Measurements from ENCODE around the gene ACTL8.

Gene ACTL8

GRCh38 chr1:17816511-17816910 lies 61.4 kb downstream of the ACTL8 start:
- no peaks in the 10 kb centered on the region for H3K27me3 ChIP-seq (ENCODE audit: low read depth, low read length)
- H3K9ac ChIP-seq (ENCODE audit: low read length) = no peak overlapping the region
- no peaks in the 10 kb centered on the region for H3K4me1 ChIP-seq (ENCODE audit: low read length)
- H3K27ac ChIP-seq (ENCODE audit: low read length) = no peak overlapping the region
- TF ChIP-seq EZH2phosphoT487 (IDR thresholded peaks at IDR 0.05; ENCODE audit: low read depth) (no peak), CTCF (IDR thresholded peaks at IDR 0.05; ENCODE audit: low read depth, low read length) (no peak)
- no peak overlapping the region for H3K4me3 ChIP-seq (ENCODE audit: low read length)
- H4K20me1 ChIP-seq (ENCODE audit: insufficient read depth, low read length) = no peaks in the 10 kb centered on the region
- H2AFZ ChIP-seq (ENCODE audit: low read depth, low read length) = no peak overlapping the region
- no peaks in the 10 kb centered on the region for H3K9me3 ChIP-seq (ENCODE audit: insufficient read depth, low read length)
- no peak overlapping the region for H3K4me2 ChIP-seq (ENCODE audit: low read length)
- H3K79me2 ChIP-seq (ENCODE audit: low read length) = no peaks in the 10 kb centered on the region
- H3K36me3 ChIP-seq (replicated peaks; ENCODE audit: low read depth, low read length) = no peaks in the 10 kb centered on the region

GRCh38 chr1:17819129-17819802 lies 64.1 kb downstream of the ACTL8 start:
- Histone ChIP-seq H3K4me1 (ENCODE audit: low read length) (no peaks in the 10 kb centered on the region), H3K79me2 (ENCODE audit: low read length) (no peaks in the 10 kb centered on the region), H2AFZ (ENCODE audit: low read depth, low read length) (no peak overlapping the region), H3K9me3 (ENCODE audit: insufficient read depth, low read length) (no peaks in the 10 kb centered on the region), H3K27ac (ENCODE audit: low read length) (no peak overlapping the region), H3K27me3 (ENCODE audit: low read depth, low read length) (no peaks in the 10 kb centered on the region), H3K9ac (ENCODE audit: low read length) (no peak overlapping the region), H3K4me3 (ENCODE audit: low read length) (no peak overlapping the region), H4K20me1 (ENCODE audit: insufficient read depth, low read length) (no peaks in the 10 kb centered on the region), H3K36me3 (replicated peaks; ENCODE audit: low read depth, low read length) (no peaks in the 10 kb centered on the region), H3K4me2 (ENCODE audit: low read length) (no peak overlapping the region)
- TF ChIP-seq CTCF (IDR thresholded peaks at IDR 0.05; ENCODE audit: low read depth, low read length) (no peak), EZH2phosphoT487 (IDR thresholded peaks at IDR 0.05; ENCODE audit: low read depth) (no peak)

GRCh38 chr1:17820198-17820597 lies 65.1 kb downstream of the ACTL8 start:
- no peaks in the 10 kb centered on the region for H4K20me1 ChIP-seq (ENCODE audit: insufficient read depth, low read length)
- H2AFZ ChIP-seq (ENCODE audit: low read depth, low read length) = no peak overlapping the region
- H3K36me3 ChIP-seq (replicated peaks; ENCODE audit: low read depth, low read length) = no peaks in the 10 kb centered on the region
- H3K79me2 ChIP-seq (ENCODE audit: low read length) = no peaks in the 10 kb centered on the region
- TF ChIP-seq CTCF (IDR thresholded peaks at IDR 0.05; ENCODE audit: low read depth, low read length) (no peak), EZH2phosphoT487 (IDR thresholded peaks at IDR 0.05; ENCODE audit: low read depth) (no peak)
- H3K27ac ChIP-seq (ENCODE audit: low read length) = no peak overlapping the region
- no peak overlapping the region for H3K9ac ChIP-seq (ENCODE audit: low read length)
- no peaks in the 10 kb centered on the region for H3K27me3 ChIP-seq (ENCODE audit: low read depth, low read length)
- no peak overlapping the region for H3K4me3 ChIP-seq (ENCODE audit: low read length)
- no peaks in the 10 kb centered on the region for H3K4me1 ChIP-seq (ENCODE audit: low read length)
- no peaks in the 10 kb centered on the region for H3K9me3 ChIP-seq (ENCODE audit: insufficient read depth, low read length)
- no peak overlapping the region for H3K4me2 ChIP-seq (ENCODE audit: low read length)

- Histone ChIP-seq H3K9me3 (ENCODE audit: insufficient read depth, low read length) (no peaks in the 10 kb centered on the region), H3K9ac (ENCODE audit: low read length) (no peak overlapping the region), H3K27me3 (ENCODE audit: low read depth, low read length) (no peaks in the 10 kb centered on the region), H4K20me1 (ENCODE audit: insufficient read depth, low read length) (no peaks in the 10 kb centered on the region), H3K4me3 (ENCODE audit: low read length) (no peak overlapping the region), H3K4me1 (ENCODE audit: low read length) (no peaks in the 10 kb centered on the region), H3K79me2 (ENCODE audit: low read length) (no peaks in the 10 kb centered on the region), H2AFZ (ENCODE audit: low read depth, low read length) (no peak overlapping the region), H3K27ac (ENCODE audit: low read length) (no peak overlapping the region), H3K4me2 (ENCODE audit: low read length) (no peak overlapping the region), H3K36me3 (replicated peaks; ENCODE audit: low read depth, low read length) (no peaks in the 10 kb centered on the region)
- TF ChIP-seq CTCF (IDR thresholded peaks at IDR 0.05; ENCODE audit: low read depth, low read length) = no peak
- TF ChIP-seq EZH2phosphoT487 (IDR thresholded peaks at IDR 0.05; ENCODE audit: low read depth) = no peak
These were observed 67.8 kb downstream of the ACTL8 start for GRCh38 chr1:17822741-17823426.
